ENCODE data around the gene ARHGDIB. TPM values are rescaled to one million over a fixed set of nuclear protein-coding genes. Genes with fewer than 3 reads are reported as not detected.

The ARHGDIB gene
- total and polyA plus RNA-seq, 2 of the 13 experiments (the other 11 are each of a cell fraction or from before 2014, with no cell fraction given) = 0.11 to 0.87 TPM

DNA sequence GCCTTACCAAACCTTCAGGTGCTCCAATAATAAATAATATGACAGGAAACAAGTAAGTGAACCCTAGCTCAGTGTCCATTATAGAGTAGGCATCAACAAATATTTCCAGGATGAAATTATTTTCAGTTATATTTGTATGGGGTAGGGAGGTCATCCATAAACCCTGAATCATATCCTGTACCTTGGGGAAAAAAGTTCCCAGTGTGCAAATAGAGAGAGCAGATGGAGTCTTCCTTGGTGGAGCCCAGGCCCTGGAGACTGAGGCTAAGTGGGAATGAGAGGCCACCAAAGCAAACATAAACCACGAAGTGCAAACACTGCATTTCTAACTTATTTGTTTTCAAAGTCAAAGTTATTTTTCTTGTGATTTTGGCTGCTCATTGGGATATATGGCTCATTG, 14.5 kb downstream of the ARHGDIB start (continued):
- TF ChIP-seq ZNF574 (CRISPR knock-in tag; IDR thresholded peaks at IDR 0.05) = no peak

GRCh38 chr12:14946162-14946561, 15.2 kb downstream of the ARHGDIB start:
- H3K27ac ChIP-seq (ENCODE audit: extremely low read length, insufficient read depth, low read length) = no peak overlapping the region
- WGBS (ENCODE audit: low lambda C conversion rate) = 52% methylated on average over 2 of the region's 2 CpGs
- H3K9me3 ChIP-seq (ENCODE audit: low read length) = no peaks in the 10 kb centered on the region
- no peak for DNase-seq (ENCODE audit: low spot score)
- H3K4me3 ChIP-seq (replicated peaks in 1 of 3; ENCODE audit: insufficient read depth in 1 of 3, low read depth in 2 of 3, low read length in 3 of 3) = no peak overlapping the region
- H3K9ac ChIP-seq (ENCODE audit: insufficient read depth, low read depth, low read length) = no peak overlapping the region
- H3K79me2 ChIP-seq (ENCODE audit: insufficient read depth, low read length) = no peaks in the 10 kb centered on the region
- intact Hi-C loops (cut with micrococcal nuclease; ENCODE audit: unreplicated experiment) (no loop called here), in situ Hi-C loops (cut with HindIII; ENCODE audit: extremely low pct_ligation_motif_present, low pct_unique_long_range_greater_than_20kb) (no loop called here)
- no peaks in the 10 kb centered on the region for H3K27me3 ChIP-seq (ENCODE audit: control insufficient read depth in 1 of 2, insufficient read depth in 2 of 2, low read length in 2 of 2)
- no peak overlapping the region for H2AFZ ChIP-seq (ENCODE audit: low read length)
- POLR2A ChIA-PET = no interaction called here
- no TSS peak for BruUV-seq (replicated peaks)
- no peak overlapping the region for H3K4me2 ChIP-seq (ENCODE audit: low read depth, low read length)
- CTCF ChIA-PET (ENCODE audit: low intra/inter-chr PET ratio, low total read pairs) = no interaction called here
- no peak for FAIRE-seq
- no peak for ATAC-seq
- H4K20me1 ChIP-seq (ENCODE audit: insufficient read depth, low read length) = no peaks in the 10 kb centered on the region
- H3K36me3 ChIP-seq (replicated peaks in 1 of 2; ENCODE audit: control insufficient read depth in 1 of 2, insufficient read depth in 2 of 2, low read length in 2 of 2) = no peaks in the 10 kb centered on the region
- peaks cover 22% of the 10 kb centered on the region for H3K4me1 ChIP-seq (ENCODE audit: insufficient read depth, low read length)
- TF ChIP-seq, protein P1, sequence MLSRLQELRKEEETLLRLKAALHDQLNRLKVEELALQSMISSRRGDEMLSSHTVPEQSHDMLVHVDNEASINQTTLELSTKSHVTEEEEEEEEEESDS (CRISPR knock-in tag; IDR thresholded peaks at IDR 0.05; ENCODE audit: borderline replicate concordance) = no peak
- no peak for TF ChIP-seq IKZF4 (CRISPR knock-in tag; IDR thresholded peaks at IDR 0.05; ENCODE audit: borderline replicate concordance, low read depth, not compliant biosample characterization)
- TF ChIP-seq ZNF672 (CRISPR knock-in tag; IDR thresholded peaks at IDR 0.05) = no peak
- TF ChIP-seq ZNF558 (CRISPR knock-in tag; IDR thresholded peaks at IDR 0.05; ENCODE audit: borderline replicate concordance) = no peak
- no peak for TF ChIP-seq ZNF790 (CRISPR knock-in tag; IDR thresholded peaks at IDR 0.05; ENCODE audit: borderline replicate concordance)
- TF ChIP-seq AGO2 (optimal IDR thresholded peaks at IDR 0.05; ENCODE audit: low read depth, low read length) = no peak
- TF ChIP-seq SOX5 (CRISPR knock-in tag; IDR thresholded peaks at IDR 0.05; ENCODE audit: borderline replicate concordance) = no peak
- TF ChIP-seq SP5 (CRISPR knock-in tag; IDR thresholded peaks at IDR 0.05; ENCODE audit: borderline replicate concordance, low read depth) = no peak
- no peak for TF ChIP-seq FOXK1 (CRISPR knock-in tag; IDR thresholded peaks at IDR 0.05; ENCODE audit: borderline replicate concordance, low read depth)
- no peak for TF ChIP-seq ZNF720 (CRISPR knock-in tag; IDR thresholded peaks at IDR 0.05)
- no peak for TF ChIP-seq CREB1 (IDR thresholded peaks at IDR 0.05)
- TF ChIP-seq CREB1 (CRISPR knock-in tag; IDR thresholded peaks at IDR 0.05) = no peak
- TF ChIP-seq MEIS2 (CRISPR knock-in tag; IDR thresholded peaks at IDR 0.05) = no peak
- no peak for TF ChIP-seq ZNF160 (CRISPR knock-in tag; IDR thresholded peaks at IDR 0.05)
- TF ChIP-seq TRIM24 (CRISPR knock-in tag; IDR thresholded peaks at IDR 0.05) = no peak
- no peak for TF ChIP-seq AKAP8 (CRISPR knock-in tag; IDR thresholded peaks at IDR 0.05)
- TF ChIP-seq TERF1 (CRISPR knock-in tag; IDR thresholded peaks at IDR 0.05) = no peak

Data from HepG2 (cell line).